ENCODE data around the gene RBBP7.
A peak's percentile ranks its signal among the peaks of the same experiment; 100 is the strongest.
"Not testable (repeated sequence)": the region's sequence is repeated elsewhere in the genome, so short reads cannot be mapped to it uniquely, and the experiment has no call there.

Gene RBBP7

GRCh38 chrX:16862829-16863228 is 7.3 kb downstream of the RBBP7 start:
- DNase-seq, result no peak

- DNase-seq, result no peak
Measured at GRCh38 chrX:16856744-16857143, 13.4 kb downstream of the RBBP7 start.

- DNase-seq, result not testable (repeated sequence)
Measured at GRCh38 chrX:16856076-16856404, 14.1 kb downstream of the RBBP7 start.

GRCh38 chrX:16855363-16856075 is 14.6 kb downstream of the RBBP7 start:
- no peak for DNase-seq

- no peak for DNase-seq
Measured at GRCh38 chrX:16853537-16853936, 16.6 kb downstream of the RBBP7 start.

GRCh38 chrX:16852617-16853179 is 17.5 kb downstream of the RBBP7 start:
- DNase-seq, result no peak

- DNase-seq, result no peak
Measured at GRCh38 chrX:16851827-16852226, 18.3 kb downstream of the RBBP7 start.

GRCh38 chrX:16851421-16851820 is 18.7 kb downstream of the RBBP7 start:
- no peak for DNase-seq

GRCh38 chrX:16848541-16848940 is 21.6 kb downstream of the RBBP7 start:
- DNase-seq, result no peak

- no peak for DNase-seq
Measured at GRCh38 chrX:16845686-16846085, 24.5 kb downstream of the RBBP7 start.

GRCh38 chrX:16843208-16843909 is 26.8 kb downstream of the RBBP7 start:
- no peak for DNase-seq

- DNase-seq, result no peak
Measured at GRCh38 chrX:16842684-16843083, 27.5 kb downstream of the RBBP7 start.

- no peak for DNase-seq
Measured at GRCh38 chrX:16839852-16840460, 30.2 kb downstream of the RBBP7 start.

GRCh38 chrX:16839219-16839851 is 30.8 kb downstream of the RBBP7 start:
- DNase-seq, result no peak

GRCh38 chrX:16838202-16839066 is 31.7 kb downstream of the RBBP7 start:
- DNase-seq, result no peak

GRCh38 chrX:16836371-16836770 is 33.8 kb downstream of the RBBP7 start:
- DNase-seq, result peak; percentile 5

GRCh38 chrX:16834806-16835205 is 35.4 kb downstream of the RBBP7 start:
- DNase-seq, result no peak

GRCh38 chrX:16832301-16832700 is 37.9 kb downstream of the RBBP7 start:
- DNase-seq, result no peak

GRCh38 chrX:16828124-16828908 is 41.8 kb downstream of the RBBP7 start:
- no peak for DNase-seq

- no peak for DNase-seq
Measured at GRCh38 chrX:16827225-16827624, 42.9 kb downstream of the RBBP7 start.

- DNase-seq, result no peak
Measured at GRCh38 chrX:16826207-16826606, 44.0 kb downstream of the RBBP7 start.

Measured in NCI-H510A (cell line).